Thyroid gland (tissue), 4 donors: Measurements from ENCODE around the gene ZNF335. TPM values are rescaled to one million over a fixed set of nuclear protein-coding genes. Genes with fewer than 3 reads are reported as not detected.
A peak's percentile ranks its signal among the peaks of the same experiment; 100 is the strongest.

ENCODE experiments used
- DNase-seq, 2 donors: peaks; one replicate each; pipeline ENCODE4 v3.0.0-alpha.2; 2019
- H3K27ac ChIP-seq, 3 donors: fragments of 200-600 bp; sonication (generic); 1 replicate in 2 of 3; 2 replicates in 1 of 3; pipeline ENCODE4 v1.5.1; 2016 to 2019; ENCODE audit warnings: mild to moderate bottlenecking in 1 of 3, moderate library complexity in 1 of 3
- H3K27me3 ChIP-seq: fragments of 200-600 bp; sonication (generic); one replicate; pipeline ENCODE4 v1.5.1; 2019
- H3K36me3 ChIP-seq, 2 donors: fragments of 200-600 bp; sonication (generic); one replicate each; pipeline ENCODE4 v1.5.1; 2016 to 2019
- H3K4me1 ChIP-seq, 2 donors: fragments of 200-600 bp; sonication (generic); one replicate each; pipeline ENCODE4 v1.5.1; 2017 to 2019
- H3K4me3 ChIP-seq, 3 donors: fragments of 200-600 bp; sonication (generic); replicated peaks in 1 of 3; 1 replicate in 2 of 3; 2 replicates in 1 of 3; pipeline ENCODE4 v1.5.1; 2016; ENCODE audit warnings: mild to moderate bottlenecking in 1 of 3
- H3K9me3 ChIP-seq: fragments of 200-600 bp; sonication (generic); one replicate; pipeline ENCODE4 v1.5.1; 2017
- POLR2A ChIP-seq, 2 donors: fragments of 450-650 bp; IDR thresholded peaks; one replicate each; pipeline ENCODE4 v1.6.1; 2017; ENCODE audit warnings: antibody characterized with exemption in 2 of 2, mild to moderate bottlenecking in 2 of 2, moderate library complexity in 1 of 2
- WGBS, 2 donors: methylation state at CpG; one replicate each; pipeline ENCODE4 v1.1.5; 2017; 5-methylcytosine and 5-hydroxymethylcytosine counted together
- intact Hi-C: fragments of 100-400 bp; cut with DNase I; formaldehyde crosslinking; loops from one replicate; pipeline ENCODE4 v1.15.1; 2023
- total RNA-seq, 4 donors: library from RNA; depleted of rRNA; stranded (reverse); fragments of >200 nt; gene quantifications; one replicate each; pipeline ENCODE4 v1.2.3, GENCODE V29; 2016
- TF ChIP-seq, protein P1 (sequence below), 6 experiments: fragments of 200-600 bp in 3 of 6; fragments of 450-650 bp in 3 of 6; sonication (generic) in 3 of 6; IDR thresholded peaks; one replicate each; pipeline ENCODE4 v1.5.1; 2016 to 2019; ENCODE audit warnings: antibody characterized with exemption in 6 of 6, mild to moderate bottlenecking in 2 of 6, inconsistent platforms in 1 of 6, moderate library complexity in 1 of 6

The ZNF335 gene
- total RNA-seq, 4 donors from 2014 or later: 18.1 to 31.6 (median 25.6) TPM

DNA sequence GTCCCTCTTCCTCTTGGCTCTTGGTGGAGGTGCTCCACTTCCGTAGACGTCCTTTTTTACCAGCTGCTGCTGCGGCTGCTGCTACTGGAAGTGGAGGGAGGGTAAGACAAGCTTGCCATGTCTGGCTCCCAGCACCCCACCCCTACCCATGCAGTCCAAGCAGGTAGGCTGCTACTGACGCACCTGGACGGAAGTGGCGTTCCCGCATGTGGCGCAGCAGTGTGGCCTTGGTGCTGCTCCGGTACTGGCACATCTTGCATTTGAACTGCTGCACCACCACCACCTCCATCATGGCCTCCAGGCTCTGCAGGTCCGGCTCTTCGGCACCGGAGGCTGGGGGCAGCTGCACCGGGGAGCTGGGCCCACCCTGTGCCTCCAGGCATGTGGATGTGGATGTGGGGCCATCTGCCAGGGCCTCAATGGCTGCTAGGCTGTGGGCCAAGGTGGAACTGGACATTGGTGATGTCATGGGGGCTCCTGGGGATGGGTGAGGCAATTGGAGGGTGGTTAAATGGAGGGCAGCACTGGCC lies 4.4 kb downstream of the ZNF335 start:
- no peak for DNase-seq
- 93 to 95% methylated on average over 12 to 13 of the region's 13 CpGs for WGBS, 2 donors
- no peak for TF ChIP-seq POLR2A (IDR thresholded peaks at IDR 0.05)
- TF ChIP-seq, protein P1, sequence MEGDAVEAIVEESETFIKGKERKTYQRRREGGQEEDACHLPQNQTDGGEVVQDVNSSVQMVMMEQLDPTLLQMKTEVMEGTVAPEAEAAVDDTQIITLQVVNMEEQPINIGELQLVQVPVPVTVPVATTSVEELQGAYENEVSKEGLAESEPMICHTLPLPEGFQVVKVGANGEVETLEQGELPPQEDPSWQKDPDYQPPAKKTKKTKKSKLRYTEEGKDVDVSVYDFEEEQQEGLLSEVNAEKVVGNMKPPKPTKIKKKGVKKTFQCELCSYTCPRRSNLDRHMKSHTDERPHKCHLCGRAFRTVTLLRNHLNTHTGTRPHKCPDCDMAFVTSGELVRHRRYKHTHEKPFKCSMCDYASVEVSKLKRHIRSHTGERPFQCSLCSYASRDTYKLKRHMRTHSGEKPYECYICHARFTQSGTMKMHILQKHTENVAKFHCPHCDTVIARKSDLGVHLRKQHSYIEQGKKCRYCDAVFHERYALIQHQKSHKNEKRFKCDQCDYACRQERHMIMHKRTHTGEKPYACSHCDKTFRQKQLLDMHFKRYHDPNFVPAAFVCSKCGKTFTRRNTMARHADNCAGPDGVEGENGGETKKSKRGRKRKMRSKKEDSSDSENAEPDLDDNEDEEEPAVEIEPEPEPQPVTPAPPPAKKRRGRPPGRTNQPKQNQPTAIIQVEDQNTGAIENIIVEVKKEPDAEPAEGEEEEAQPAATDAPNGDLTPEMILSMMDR (IDR thresholded peaks at IDR 0.05): no peak
- H3K4me3 ChIP-seq: no peak overlapping the region
- H3K36me3 ChIP-seq: peaks cover 48 to 55% of the 10 kb centered on the region in 2 donors
- intact Hi-C loops: no loop called here
- H3K9me3 ChIP-seq: no peaks in the 10 kb centered on the region
- peaks cover 2 to 7% of the 10 kb centered on the region in 2 donors for H3K4me1 ChIP-seq
- no peaks in the 10 kb centered on the region for H3K27me3 ChIP-seq
- H3K27ac ChIP-seq: no peak overlapping the region

DNA sequence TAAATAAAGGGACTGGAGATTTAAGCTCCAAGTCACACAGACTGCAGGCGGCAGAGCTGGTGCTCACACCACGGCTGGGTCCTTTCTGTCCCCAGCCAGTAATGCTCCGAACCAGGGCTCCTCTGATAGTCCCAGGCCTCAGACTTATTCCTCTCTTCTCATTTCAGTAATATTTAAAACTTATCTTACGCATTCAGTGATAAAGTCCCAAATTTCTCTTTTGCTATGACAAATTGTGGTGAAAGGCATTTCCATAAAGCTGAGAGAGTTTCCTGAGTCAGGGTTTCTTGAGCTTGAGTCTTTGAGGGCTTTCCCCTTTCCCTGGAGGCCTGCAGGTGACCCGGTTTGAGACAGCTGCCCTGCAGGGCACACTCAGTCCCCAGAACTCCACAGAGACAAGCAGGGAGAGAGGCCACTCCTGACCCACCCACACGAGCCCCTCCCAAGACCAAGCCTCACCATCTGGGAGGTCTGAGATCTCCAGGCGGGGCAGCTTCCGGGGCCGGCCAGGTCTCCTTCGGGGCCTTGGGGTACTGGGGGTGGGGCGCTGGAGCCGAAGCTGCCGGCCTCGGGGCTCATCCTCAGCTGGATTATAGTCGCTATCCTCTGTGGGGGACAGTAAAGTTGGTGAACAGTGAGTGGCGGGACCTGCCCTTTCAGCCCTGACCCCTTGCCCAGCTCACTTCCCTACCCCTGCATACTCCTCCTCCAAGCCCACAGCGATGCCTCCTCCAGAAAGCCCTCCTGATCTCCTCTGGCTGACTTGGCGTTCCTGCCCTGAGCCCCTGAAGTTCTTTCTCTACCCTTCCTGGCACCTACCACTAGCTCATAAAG lies 6.6 kb downstream of the ZNF335 start:
- no peaks in the 10 kb centered on the region for H3K9me3 ChIP-seq
- peaks cover 68 to 77% of the 10 kb centered on the region in 2 donors for H3K36me3 ChIP-seq
- TF ChIP-seq, protein P1 (IDR thresholded peaks at IDR 0.05): no peak
- TF ChIP-seq POLR2A (IDR thresholded peaks at IDR 0.05): no peak
- peaks cover 0 to 6% of the 10 kb centered on the region in 2 donors for H3K4me1 ChIP-seq
- no peaks in the 10 kb centered on the region for H3K27me3 ChIP-seq
- no peak for DNase-seq
- no peak overlapping the region for H3K4me3 ChIP-seq
- 90 to 91% methylated on average over 9 to 15 of the region's 18 CpGs for WGBS, 2 donors
- H3K27ac ChIP-seq: no peak overlapping the region
- intact Hi-C loops: no loop called here

DNA sequence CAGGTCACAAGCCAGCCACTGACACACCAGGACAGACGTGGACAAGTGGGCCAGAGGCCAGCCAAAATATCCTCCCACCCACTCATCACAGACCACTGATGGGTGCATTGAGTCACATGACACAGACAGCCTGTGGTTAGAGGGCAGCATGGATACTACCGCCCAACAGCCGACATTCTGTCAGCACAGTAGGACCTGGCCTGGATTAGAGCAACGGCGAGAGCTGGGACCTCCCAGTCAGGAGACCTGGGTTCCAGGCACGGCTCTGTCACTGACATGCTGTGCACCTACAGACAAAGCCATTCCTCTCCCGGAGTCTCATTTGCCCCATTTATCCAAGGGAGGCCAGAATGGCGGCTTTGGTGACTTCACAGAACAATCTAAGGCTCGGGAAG lies 8.0 kb downstream of the ZNF335 start:
- H3K27ac ChIP-seq: no peak overlapping the region
- no peak for TF ChIP-seq POLR2A (IDR thresholded peaks at IDR 0.05)
- TF ChIP-seq, protein P1 (IDR thresholded peaks at IDR 0.05): no peak
- no peak for DNase-seq
- no peaks in the 10 kb centered on the region for H3K27me3 ChIP-seq
- intact Hi-C loops: no loop called here
- H3K4me1 ChIP-seq: no peaks in the 10 kb centered on the region
- H3K36me3 ChIP-seq: peaks cover 81 to 91% of the 10 kb centered on the region in 2 donors
- H3K9me3 ChIP-seq: no peaks in the 10 kb centered on the region
- no peak overlapping the region for H3K4me3 ChIP-seq
- WGBS, 2 donors: 92% methylated on average over 5 to 6 of the region's 9 CpGs

DNA sequence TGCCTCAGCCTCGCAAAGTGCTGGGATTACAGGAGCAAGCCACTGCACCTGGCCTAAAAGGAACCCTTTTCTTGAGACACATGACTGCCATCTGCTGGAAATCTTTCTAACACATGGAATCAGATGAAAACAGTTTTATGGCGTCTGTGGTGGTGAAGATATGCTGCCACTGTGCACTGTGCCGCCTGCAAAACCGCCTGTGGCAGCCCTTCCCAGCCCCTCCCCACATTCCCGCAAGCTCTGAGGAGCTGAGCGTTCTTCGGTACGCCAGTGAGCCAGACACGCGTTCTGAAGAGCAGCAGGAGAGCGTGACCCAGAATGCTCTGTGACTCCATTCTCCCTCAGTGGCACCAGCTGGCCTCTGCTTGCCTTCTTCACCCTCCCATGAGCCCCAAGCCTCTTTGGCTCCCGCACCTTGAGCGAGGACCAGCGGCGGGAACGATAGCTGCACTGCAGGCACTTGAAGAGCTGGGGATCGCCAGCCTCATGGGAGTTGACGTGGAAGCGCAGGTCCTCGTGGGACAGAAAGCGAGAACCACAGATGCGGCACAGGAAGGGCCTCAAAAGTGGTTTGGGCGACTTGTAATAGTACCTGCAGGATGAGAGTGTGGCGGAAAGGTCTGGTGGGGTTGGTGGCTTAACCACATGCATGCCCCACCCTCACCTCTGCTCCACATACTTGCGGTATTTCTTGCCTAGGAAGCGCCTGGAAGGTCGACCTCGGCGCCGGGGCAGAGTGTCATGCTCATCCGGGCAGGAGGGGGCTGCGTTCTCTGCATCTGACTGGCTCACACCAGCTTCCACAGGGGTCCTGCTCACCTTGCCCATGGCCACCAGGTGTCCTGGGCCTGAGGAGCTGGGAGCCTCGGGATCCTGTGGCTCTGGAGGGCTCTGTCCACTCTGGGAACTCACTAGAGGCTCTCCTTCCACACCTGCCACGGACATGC lies 8.7 kb downstream of the ZNF335 start:
- no peaks in the 10 kb centered on the region for H3K27me3 ChIP-seq
- intact Hi-C loops: no loop called here
- no peaks in the 10 kb centered on the region for H3K9me3 ChIP-seq
- H3K27ac ChIP-seq: no peak overlapping the region
- no peak for TF ChIP-seq POLR2A (IDR thresholded peaks at IDR 0.05)
- TF ChIP-seq, protein P1 (IDR thresholded peaks at IDR 0.05): peak in 2 of 6 experiments; percentile 17 to 23
- no peak overlapping the region for H3K4me3 ChIP-seq
- H3K36me3 ChIP-seq: peaks cover 88 to 91% of the 10 kb centered on the region in 2 donors
- DNase-seq: no peak
- WGBS, 2 donors: 84 to 90% methylated on average over 24 to 32 of the region's 34 CpGs
- H3K4me1 ChIP-seq: no peaks in the 10 kb centered on the region
